ENCODE data around the gene NUBPL.
"Not testable (repeated sequence)": the region's sequence is repeated elsewhere in the genome, so short reads cannot be mapped to it uniquely, and the experiment has no call there.

NUBPL gene

GRCh38 chr14:31811693-31812628, 250.8 kb downstream of the NUBPL start:
- DNase-seq (ENCODE audit: low read depth in 3 of 3) = not testable (repeated sequence)

- DNase-seq (ENCODE audit: low read depth in 3 of 3) = not testable (repeated sequence)
Observed at GRCh38 chr14:31813724-31814490, 252.7 kb downstream of the NUBPL start.

GRCh38 chr14:31819281-31819680, 258.1 kb downstream of the NUBPL start:
- DNase-seq (ENCODE audit: low read depth in 3 of 3) = no peak

GRCh38 chr14:31825459-31825858, 264.3 kb downstream of the NUBPL start:
- no peak for DNase-seq (ENCODE audit: low read depth in 3 of 3)

GRCh38 chr14:31827325-31827724, 266.1 kb downstream of the NUBPL start:
- no peak for DNase-seq (ENCODE audit: low read depth in 3 of 3)

- DNase-seq (ENCODE audit: low read depth in 3 of 3) = no peak
Observed at GRCh38 chr14:31828946-31829868, 268.0 kb downstream of the NUBPL start.

- no peak for DNase-seq (ENCODE audit: low read depth in 3 of 3)
Observed at GRCh38 chr14:31834616-31835015, 273.4 kb downstream of the NUBPL start.

GRCh38 chr14:31835049-31835448, 273.8 kb downstream of the NUBPL start:
- no peak for DNase-seq (ENCODE audit: low read depth in 3 of 3)

- no peak for DNase-seq (ENCODE audit: low read depth in 3 of 3)
Observed at GRCh38 chr14:31837031-31837430, 275.8 kb downstream of the NUBPL start.

- DNase-seq (ENCODE audit: low read depth in 3 of 3) = no peak
Observed at GRCh38 chr14:31842899-31843298, 281.7 kb downstream of the NUBPL start.

- DNase-seq (ENCODE audit: low read depth in 3 of 3) = no peak
Observed at GRCh38 chr14:31843361-31844091, 282.3 kb downstream of the NUBPL start.

- DNase-seq (ENCODE audit: low read depth in 3 of 3) = no peak
Observed at GRCh38 chr14:31854508-31855075, 293.4 kb downstream of the NUBPL start.

- no peak for DNase-seq (ENCODE audit: low read depth in 3 of 3)
Observed at GRCh38 chr14:31855262-31855661, 294.1 kb downstream of the NUBPL start.

- DNase-seq (ENCODE audit: low read depth in 3 of 3) = not testable (repeated sequence)
Observed at GRCh38 chr14:31856003-31856402, 294.8 kb downstream of the NUBPL start.

- DNase-seq (ENCODE audit: low read depth in 3 of 3) = no peak
Observed at GRCh38 chr14:31858868-31859267, 297.7 kb downstream of the NUBPL start.

- no peak for DNase-seq (ENCODE audit: low read depth in 3 of 3)
Observed at GRCh38 chr14:31864937-31865855, 304.0 kb downstream of the NUBPL start.

GRCh38 chr14:31867570-31867969, 306.4 kb downstream of the NUBPL start:
- DNase-seq (ENCODE audit: low read depth in 3 of 3) = no peak

GRCh38 chr14:31868096-31868495, 306.9 kb downstream of the NUBPL start:
- DNase-seq (ENCODE audit: low read depth in 3 of 3) = not testable (repeated sequence)

GRCh38 chr14:31876741-31877140, 315.5 kb downstream of the NUBPL start:
- DNase-seq (ENCODE audit: low read depth in 3 of 3) = no peak

Data from stimulated activated CD4-positive, alpha-beta T cell treated with anti-CD3 and anti-CD28 coated beads, TNF-alpha, amount 100 ng/mL, for 4 hours (primary cell).